Measurements from ENCODE around the gene ACVR2B.

The ACVR2B gene

GRCh38 chr3:38526792-38527191 lies 73.1 kb downstream of the ACVR2B start:
- Histone ChIP-seq H3K4me3 (ENCODE audit: severe bottlenecking) (no peak overlapping the region), H3K36me3 (ENCODE audit: low read depth) (peaks cover 29% of the 10 kb centered on the region), H3K27ac (ENCODE audit: poor library complexity, severe bottlenecking) (no peak overlapping the region), H3K4me1 (ENCODE audit: insufficient read depth, poor library complexity, severe bottlenecking) (no peaks in the 10 kb centered on the region), H3K27me3 (ENCODE audit: insufficient read depth, poor library complexity, severe bottlenecking) (no peaks in the 10 kb centered on the region), H3K9me3 (ENCODE audit: severe bottlenecking) (no peaks in the 10 kb centered on the region)
- ATAC-seq (ENCODE audit: low read depth) (no peak), DNase-seq (ENCODE audit: low spot score) (no peak)
- no peak for TF ChIP-seq CTCF (IDR thresholded peaks at IDR 0.05; ENCODE audit: poor library complexity, severe bottlenecking)

DNA sequence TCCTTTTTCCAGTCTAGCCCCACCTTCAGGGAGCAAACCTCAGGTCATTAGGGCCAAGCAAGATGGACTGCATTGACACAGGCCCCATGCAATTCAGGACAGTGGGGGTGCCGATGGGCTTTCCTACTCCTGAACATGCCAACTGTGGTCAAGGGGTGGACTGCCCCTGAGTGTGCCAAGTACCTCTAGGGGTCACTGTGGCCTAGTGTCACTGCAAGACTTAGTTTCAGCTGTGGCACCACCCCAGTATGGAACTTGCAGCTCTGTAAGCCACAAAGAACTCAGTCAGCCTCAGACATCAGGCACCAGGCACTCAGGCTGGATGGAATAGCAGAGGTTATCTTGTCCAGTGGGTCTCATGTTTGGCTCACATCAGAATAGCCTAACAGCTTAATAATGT lies 74.8 kb downstream of the ACVR2B start:
- no peak overlapping the region for H3K27ac ChIP-seq (ENCODE audit: poor library complexity, severe bottlenecking)
- no peaks in the 10 kb centered on the region for H3K9me3 ChIP-seq (ENCODE audit: severe bottlenecking)
- H3K4me3 ChIP-seq (ENCODE audit: severe bottlenecking) = no peak overlapping the region
- peaks cover 14% of the 10 kb centered on the region for H3K36me3 ChIP-seq (ENCODE audit: low read depth)
- DNase-seq (ENCODE audit: low spot score) (no peak), ATAC-seq (ENCODE audit: low read depth) (no peak)
- TF ChIP-seq CTCF (IDR thresholded peaks at IDR 0.05; ENCODE audit: poor library complexity, severe bottlenecking) = peak; percentile 14
- H3K4me1 ChIP-seq (ENCODE audit: insufficient read depth, poor library complexity, severe bottlenecking) = no peaks in the 10 kb centered on the region
- no peaks in the 10 kb centered on the region for H3K27me3 ChIP-seq (ENCODE audit: insufficient read depth, poor library complexity, severe bottlenecking)

GRCh38 chr3:38532529-38532928 lies 78.8 kb downstream of the ACVR2B start:
- no peak overlapping the region for H3K4me3 ChIP-seq (ENCODE audit: severe bottlenecking)
- H3K27me3 ChIP-seq (ENCODE audit: insufficient read depth, poor library complexity, severe bottlenecking) = no peaks in the 10 kb centered on the region
- TF ChIP-seq CTCF (IDR thresholded peaks at IDR 0.05; ENCODE audit: poor library complexity, severe bottlenecking) = no peak
- no peaks in the 10 kb centered on the region for H3K4me1 ChIP-seq (ENCODE audit: insufficient read depth, poor library complexity, severe bottlenecking)
- ATAC-seq (ENCODE audit: low read depth) (no peak), DNase-seq (ENCODE audit: low spot score) (no peak)
- no peak overlapping the region for H3K27ac ChIP-seq (ENCODE audit: poor library complexity, severe bottlenecking)
- no peaks in the 10 kb centered on the region for H3K9me3 ChIP-seq (ENCODE audit: severe bottlenecking)
- no peaks in the 10 kb centered on the region for H3K36me3 ChIP-seq (ENCODE audit: low read depth)

- no peaks in the 10 kb centered on the region for H3K27me3 ChIP-seq (ENCODE audit: insufficient read depth, poor library complexity, severe bottlenecking)
- no peak overlapping the region for H3K4me3 ChIP-seq (ENCODE audit: severe bottlenecking)
- no peaks in the 10 kb centered on the region for H3K4me1 ChIP-seq (ENCODE audit: insufficient read depth, poor library complexity, severe bottlenecking)
- H3K9me3 ChIP-seq (ENCODE audit: severe bottlenecking) = no peaks in the 10 kb centered on the region
- DNase-seq (ENCODE audit: low spot score) (no peak), ATAC-seq (ENCODE audit: low read depth) (no peak)
- H3K27ac ChIP-seq (ENCODE audit: poor library complexity, severe bottlenecking) = no peak overlapping the region
- no peaks in the 10 kb centered on the region for H3K36me3 ChIP-seq (ENCODE audit: low read depth)
- no peak for TF ChIP-seq CTCF (IDR thresholded peaks at IDR 0.05; ENCODE audit: poor library complexity, severe bottlenecking)
These were observed 79.7 kb downstream of the ACVR2B start for GRCh38 chr3:38533285-38533976.

DNA sequence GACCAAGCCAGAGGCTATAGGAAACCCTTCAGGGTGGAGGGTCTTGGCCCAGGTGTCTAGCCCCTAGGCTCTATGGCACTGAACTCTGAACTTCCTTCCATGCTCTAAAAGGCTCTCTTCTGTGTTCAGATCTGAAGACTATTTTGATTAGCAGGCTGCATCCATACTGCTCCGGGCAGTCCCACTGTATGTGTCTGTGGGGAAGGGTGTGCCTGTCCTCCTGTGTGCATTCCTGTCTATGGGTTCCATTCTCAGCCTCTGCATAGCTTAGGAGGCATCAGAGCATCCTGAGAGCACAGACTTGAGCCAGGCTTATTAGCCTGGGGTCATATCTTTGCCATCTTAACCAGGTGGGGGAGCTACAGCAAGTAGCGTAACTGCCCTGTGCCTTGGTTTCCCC lies 80.5 kb downstream of the ACVR2B start:
- Histone ChIP-seq H3K4me1 (ENCODE audit: insufficient read depth, poor library complexity, severe bottlenecking) (no peaks in the 10 kb centered on the region), H3K27me3 (ENCODE audit: insufficient read depth, poor library complexity, severe bottlenecking) (no peaks in the 10 kb centered on the region), H3K27ac (ENCODE audit: poor library complexity, severe bottlenecking) (no peak overlapping the region), H3K4me3 (ENCODE audit: severe bottlenecking) (no peak overlapping the region), H3K9me3 (ENCODE audit: severe bottlenecking) (no peaks in the 10 kb centered on the region), H3K36me3 (ENCODE audit: low read depth) (no peaks in the 10 kb centered on the region)
- TF ChIP-seq CTCF (IDR thresholded peaks at IDR 0.05; ENCODE audit: poor library complexity, severe bottlenecking) = no peak
- DNase-seq (ENCODE audit: low spot score) (no peak), ATAC-seq (ENCODE audit: low read depth) (no peak)
